ENCODE results near the gene TRPV4.
"Not testable (repeated sequence)": the region's sequence is repeated elsewhere in the genome, so short reads cannot be mapped to it uniquely, and the experiment has no call there.

TRPV4 gene

DNA sequence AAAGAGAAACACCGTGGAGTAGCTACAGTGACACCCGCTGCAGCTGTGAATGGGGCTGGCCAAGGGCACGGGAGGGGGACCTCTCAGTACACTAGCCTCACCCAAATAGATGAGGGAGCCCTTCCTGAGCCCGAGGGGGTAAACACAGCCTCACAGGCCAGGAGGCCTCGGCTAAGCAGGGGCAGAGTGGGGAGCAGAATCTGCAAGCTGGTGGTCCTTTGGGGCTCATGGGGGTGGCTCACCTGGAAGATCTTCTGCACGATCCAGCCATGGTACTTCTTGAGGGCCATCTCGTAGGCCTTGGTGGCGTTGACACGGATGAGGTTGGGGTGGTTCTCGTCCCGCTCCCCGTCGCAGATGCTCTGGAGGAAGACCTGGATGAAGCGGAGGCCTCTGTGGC, 22.2 kb upstream of the TRPV4 start:
- no peak for TF ChIP-seq BCL11A (tag by site-specific recombination; IDR thresholded peaks at IDR 0.05; ENCODE audit: low read depth)
- TF ChIP-seq ZNF610 (tag by site-specific recombination; IDR thresholded peaks at IDR 0.05; ENCODE audit: borderline replicate concordance), result no peak
- no peak for TF ChIP-seq ZNF174 (tag by site-specific recombination; IDR thresholded peaks at IDR 0.05)
- TF ChIP-seq KLF7 (tag by site-specific recombination; IDR thresholded peaks at IDR 0.05; ENCODE audit: borderline replicate concordance), result no peak
- TF ChIP-seq ZNF23 (tag by site-specific recombination; IDR thresholded peaks at IDR 0.05; ENCODE audit: borderline replicate concordance), result no peak
- TF ChIP-seq ZNF501 (tag by site-specific recombination; IDR thresholded peaks at IDR 0.05), result no peak
- no peak for TF ChIP-seq ZSCAN16 (tag by site-specific recombination; IDR thresholded peaks at IDR 0.05)
- no peak for TF ChIP-seq ZNF146 (tag by site-specific recombination; IDR thresholded peaks at IDR 0.05)
- TF ChIP-seq ZNF138 (tag by site-specific recombination; IDR thresholded peaks at IDR 0.05; ENCODE audit: borderline replicate concordance), result no peak
- no peak for TF ChIP-seq ZNF518A (tag by site-specific recombination; conservative IDR thresholded peaks at IDR 0.05; ENCODE audit: low read depth)
- TF ChIP-seq, protein P1, sequence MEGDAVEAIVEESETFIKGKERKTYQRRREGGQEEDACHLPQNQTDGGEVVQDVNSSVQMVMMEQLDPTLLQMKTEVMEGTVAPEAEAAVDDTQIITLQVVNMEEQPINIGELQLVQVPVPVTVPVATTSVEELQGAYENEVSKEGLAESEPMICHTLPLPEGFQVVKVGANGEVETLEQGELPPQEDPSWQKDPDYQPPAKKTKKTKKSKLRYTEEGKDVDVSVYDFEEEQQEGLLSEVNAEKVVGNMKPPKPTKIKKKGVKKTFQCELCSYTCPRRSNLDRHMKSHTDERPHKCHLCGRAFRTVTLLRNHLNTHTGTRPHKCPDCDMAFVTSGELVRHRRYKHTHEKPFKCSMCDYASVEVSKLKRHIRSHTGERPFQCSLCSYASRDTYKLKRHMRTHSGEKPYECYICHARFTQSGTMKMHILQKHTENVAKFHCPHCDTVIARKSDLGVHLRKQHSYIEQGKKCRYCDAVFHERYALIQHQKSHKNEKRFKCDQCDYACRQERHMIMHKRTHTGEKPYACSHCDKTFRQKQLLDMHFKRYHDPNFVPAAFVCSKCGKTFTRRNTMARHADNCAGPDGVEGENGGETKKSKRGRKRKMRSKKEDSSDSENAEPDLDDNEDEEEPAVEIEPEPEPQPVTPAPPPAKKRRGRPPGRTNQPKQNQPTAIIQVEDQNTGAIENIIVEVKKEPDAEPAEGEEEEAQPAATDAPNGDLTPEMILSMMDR (tag by site-specific recombination; IDR thresholded peaks at IDR 0.05), result no peak
- TF ChIP-seq TRIM28 (IDR thresholded peaks at IDR 0.05; ENCODE audit: borderline replicate concordance, low read length), result no peak
- TF ChIP-seq SP2 (tag by site-specific recombination; IDR thresholded peaks at IDR 0.05), result no peak
- no peak for TF ChIP-seq ZNF112 (tag by site-specific recombination; IDR thresholded peaks at IDR 0.05)
- TF ChIP-seq RBAK (tag by site-specific recombination; IDR thresholded peaks at IDR 0.05), result no peak
- no peak for TF ChIP-seq ZNF677 (tag by site-specific recombination; IDR thresholded peaks at IDR 0.05)
- peaks cover 0 to 42% of the 10 kb centered on the region in 2 experiments; a peak in 2 of 3 replicates for H3K36me3 ChIP-seq (ENCODE audit: control insufficient read depth in 2 of 2, insufficient read depth in 1 of 2, low read length in 2 of 2)
- no peaks in the 10 kb centered on the region for H3K9me3 ChIP-seq (ENCODE audit: control insufficient read depth, insufficient read depth, low read depth, low read length)
- CTCF ChIA-PET, result interaction anchor here (0.7 to 3.8 kb wide), 4 partner anchors 10 to 73 kb away, joined by 3 to 42 read pairs (median 28); no protein-coding TSS in a partner anchor
- no peak overlapping the region for H3K4me3 ChIP-seq (ENCODE audit: low read depth, low read length)
- H3K27ac ChIP-seq (ENCODE audit: extremely low read depth, low read depth, low read length), result no peak overlapping the region
- POLR2A ChIA-PET, result no interaction called here
- H3K4me1 ChIP-seq (ENCODE audit: control insufficient read depth, insufficient read depth, low read length), result no peaks in the 10 kb centered on the region

- H3K9me3 ChIP-seq (ENCODE audit: control insufficient read depth, insufficient read depth, low read depth, low read length); H3K4me3 ChIP-seq (ENCODE audit: low read depth, low read length); H3K27ac ChIP-seq (ENCODE audit: extremely low read depth, low read depth, low read length); POLR2A ChIA-PET; H3K4me1 ChIP-seq (ENCODE audit: control insufficient read depth, insufficient read depth, low read length): not testable (repeated sequence)
- peak; percentile 54; the same call in 1 of the 2 replicates for TF ChIP-seq ZNF121 (tag by site-specific recombination; IDR thresholded peaks at IDR 0.05)
- peaks cover 0 to 18% of the 10 kb centered on the region in 2 experiments; a peak in 2 of 3 replicates for H3K36me3 ChIP-seq (ENCODE audit: control insufficient read depth in 2 of 2, insufficient read depth in 1 of 2, low read length in 2 of 2)
- CTCF ChIA-PET, result interaction anchor here (0.7 to 2.5 kb wide), 3 partner anchors 45 to 227 kb away, joined by 3 to 14 read pairs (median 5); no protein-coding TSS in a partner anchor
Measured at GRCh38 chr12:109850518-109850917, 17.3 kb upstream of the TRPV4 start.
